B cell (primary cell): Measurements from ENCODE around the gene CACNA2D3. TPM values are rescaled to one million over a fixed set of nuclear protein-coding genes. Genes with fewer than 3 reads are reported as not detected.

Source experiments
- ATAC-seq: fragments of 200-7000 bp; cut with Tn5 transposase; one replicate; pipeline ENCODE4 v1.10.0; 2021; ENCODE audit warnings: low read depth, mild to moderate bottlenecking, moderate number of reproducible peaks, moderate library complexity
- CTCF ChIA-PET: fragments of 350-600 bp; sonication (Branson Sonifier 250); formaldehyde crosslinking; loops from one replicate; lab custom pipeline; 2021; ENCODE audit warnings: antibody characterized with exemption, inconsistent platforms; lab: Charles Lee
- POLR2A ChIA-PET: fragments of 350-600 bp; sonication (Branson Sonifier 250); formaldehyde crosslinking; loops from one replicate; lab custom pipeline; 2021; ENCODE audit warnings: antibody characterized with exemption; lab: Charles Lee
- DNase-seq: peaks from one replicate; pipeline ENCODE4 v3.0.0; 2013
- H2AFZ ChIP-seq: 2 replicates; pipeline ENCODE4 v1.6.1; 2012; ENCODE audit warnings: mild to moderate bottlenecking, low read depth, low read length; ENCODE audit not compliant: insufficient read depth, poor library complexity, severe bottlenecking
- H3K27ac ChIP-seq, 2 donors: 1 replicate in 1 of 2; 2 replicates in 1 of 2; pipeline ENCODE4 v1.5.1; 2012 to 2013; ENCODE audit warnings: low read length in 2 of 2, mild to moderate bottlenecking in 2 of 2, moderate library complexity in 1 of 2
- H3K27me3 ChIP-seq, 4 experiments: fragments of 200-600 bp in 1 of 4; sonication (generic) in 1 of 4; replicated peaks in 1 of 4; 1 replicate in 2 of 4; 2 replicates in 2 of 4; pipeline versions ENCODE4 v1.6.1 to v1.7.0; 2013 to 2016; ENCODE audit warnings: low read length in 3 of 4, mild to moderate bottlenecking in 2 of 4, mixed read lengths in 1 of 4, moderate library complexity in 1 of 4; ENCODE audit not compliant: insufficient read depth in 4 of 4, control insufficient read depth in 3 of 4; ENCODE audit errors: control extremely low read depth in 1 of 4
- H3K36me3 ChIP-seq, 2 experiments: replicated peaks in 1 of 2; 1 replicate in 1 of 2; 2 replicates in 1 of 2; pipeline versions ENCODE4 v1.6.1 to v1.7.1; 2013; ENCODE audit warnings: low read length in 1 of 2; ENCODE audit not compliant: insufficient read depth in 2 of 2, control insufficient read depth in 1 of 2; ENCODE audit errors: control extremely low read depth in 1 of 2, extremely low read depth in 1 of 2
- H3K4me1 ChIP-seq, 2 donors: fragments of 200-600 bp in 1 of 2; sonication (generic) in 1 of 2; 1 replicate in 1 of 2; 2 replicates in 1 of 2; pipeline versions ENCODE4 v1.5.1 to v1.6.1; 2013 to 2017; ENCODE audit warnings: low read length in 2 of 2; ENCODE audit not compliant: control insufficient read depth in 2 of 2, insufficient read depth in 2 of 2
- H3K4me2 ChIP-seq: replicated peaks from 2 replicates; pipeline ENCODE3; 2012; ENCODE audit warnings: mild to moderate bottlenecking, low read depth, low read length; ENCODE audit not compliant: poor library complexity, severe bottlenecking
- H3K4me3 ChIP-seq, 5 experiments: fragments of 200-600 bp in 1 of 5; sonication (generic) in 1 of 5; 1 replicate in 3 of 5; 2 replicates in 2 of 5; pipeline versions ENCODE4 v1.5.1 to v1.7.0; 2011 to 2016; ENCODE audit warnings: low read length in 4 of 5, mild to moderate bottlenecking in 4 of 5, low read depth in 2 of 5, control low read depth in 1 of 5, moderate library complexity in 1 of 5; ENCODE audit not compliant: insufficient read depth in 1 of 5; ENCODE audit errors: control extremely low read depth in 1 of 5, extremely low read depth in 1 of 5
- H3K79me2 ChIP-seq: fragments of 200-600 bp; sonication (generic); one replicate; pipeline ENCODE4 v1.6.0; 2016; ENCODE audit warnings: low read length; ENCODE audit not compliant: control insufficient read depth, insufficient read depth
- H3K9ac ChIP-seq: fragments of 200-600 bp; sonication (generic); 2 replicates; pipeline ENCODE4 v1.6.1; 2017; ENCODE audit warnings: mild to moderate bottlenecking, low read length, moderate library complexity
- H3K9me3 ChIP-seq, 3 donors: one replicate each; pipeline versions ENCODE4 v1.6.1 to v1.7.1; 2013; ENCODE audit warnings: low read length in 2 of 3; ENCODE audit not compliant: control insufficient read depth in 2 of 3, insufficient read depth in 1 of 3; ENCODE audit errors: control extremely low read depth in 1 of 3
- H4K20me1 ChIP-seq: 2 replicates; pipeline ENCODE4 v1.6.0; 2012; ENCODE audit warnings: mild to moderate bottlenecking, low read length; ENCODE audit not compliant: insufficient read depth, control insufficient read depth, poor library complexity, severe bottlenecking
- H3K27ac Mint-ChIP-seq: one replicate; pipeline ENCODE4 v1.8.0; 2021; ENCODE audit warnings: mixed read lengths
- H3K27me3 Mint-ChIP-seq: one replicate; pipeline ENCODE4 v1.8.0; 2021; ENCODE audit warnings: mixed read lengths
- H3K4me1 Mint-ChIP-seq: one replicate; pipeline ENCODE4 v1.8.0; 2021; ENCODE audit warnings: mixed read lengths
- H3K4me3 Mint-ChIP-seq: one replicate; pipeline ENCODE4 v1.8.0; 2021; ENCODE audit warnings: mixed read lengths
- H3K9me3 Mint-ChIP-seq: one replicate; pipeline ENCODE4 v1.8.0; 2022; ENCODE audit warnings: mixed read lengths; ENCODE audit not compliant: insufficient read depth
- CTCF ChIP-seq: fragments of 200-600 bp; IDR thresholded peaks from one replicate; pipeline ENCODE4 v1.8.0; 2022; ENCODE audit warnings: antibody characterized with exemption, mild to moderate bottlenecking
- EZH2 ChIP-seq: IDR thresholded peaks from 2 replicates; pipeline ENCODE4 v1.6.1; 2012; ENCODE audit warnings: borderline replicate concordance, low read depth, mild to moderate bottlenecking, moderate library complexity, low read length; ENCODE audit not compliant: insufficient read depth, poor library complexity, severe bottlenecking
- WGBS: methylation state at CpG from one replicate; pipeline ENCODE4 v1.1.5; 2013; ENCODE audit warnings: missing lambda C conversion rate; ENCODE audit not compliant: insufficient coverage; 5-methylcytosine and 5-hydroxymethylcytosine counted together
- intact Hi-C: fragments of 100-400 bp; cut with micrococcal nuclease; formaldehyde crosslinking; loops from one replicate; pipeline ENCODE4 v1.10.0; 2022
- polyA plus RNA-seq: library from polyadenylated mRNA; depleted of rRNA; stranded (reverse); fragments of >200 nt; gene quantifications from 2 replicates; pipeline ENCODE4 v1.2.3, GENCODE V29; 2012
- total RNA-seq, 2 donors: library from RNA; stranded (reverse); fragments of 120-200 nt in 1 of 2; gene quantifications; 1 replicate in 1 of 2; 2 replicates in 1 of 2; pipeline versions ENCODE4 v1.2.3 to v1.2.4, GENCODE V29; 2013 to 2022

CACNA2D3 gene
- total and polyA plus RNA-seq, 2 donors (not counting 1 experiment from before 2014, with no cell fraction given) = not detected

GRCh38 chr3:54857343-54857742 lies 735.0 kb downstream of the CACNA2D3 start:
- POLR2A ChIA-PET = no interaction called here
- intact Hi-C loops = no loop called here

More at GRCh38 chr3:54857343-54857742, 735.0 kb downstream of the CACNA2D3 start:
- no peaks in the 10 kb centered on the region for H3K36me3 ChIP-seq
- no peak for ATAC-seq
- DNase-seq = no peak
- H3K27ac ChIP-seq = no peak overlapping the region
- H3K4me1 ChIP-seq = no peaks in the 10 kb centered on the region
- H3K9ac ChIP-seq = no peak overlapping the region
- H2AFZ ChIP-seq = no peak overlapping the region
- H3K27me3 ChIP-seq = no peaks in the 10 kb centered on the region
- Mint-ChIP-seq H3K9me3 (no peaks in the 10 kb centered on the region), H3K27ac (no peak overlapping the region), H3K4me1 (no peaks in the 10 kb centered on the region), H3K4me3 (no peak overlapping the region), H3K27me3 (peaks cover 4% of the 10 kb centered on the region)
- WGBS = 80% methylated on average over 2 of the region's 3 CpGs
- no peaks in the 10 kb centered on the region for H3K79me2 ChIP-seq
- H3K4me3 ChIP-seq = no peak overlapping the region
- H4K20me1 ChIP-seq = no peaks in the 10 kb centered on the region
- H3K4me2 ChIP-seq = no peak overlapping the region
- TF ChIP-seq EZH2 (no peak), CTCF (no peak)
- H3K9me3 ChIP-seq = no peaks in the 10 kb centered on the region
- CTCF ChIA-PET = no interaction called here
